ENCODE results near the gene IMP4.

Gene IMP4

DNA sequence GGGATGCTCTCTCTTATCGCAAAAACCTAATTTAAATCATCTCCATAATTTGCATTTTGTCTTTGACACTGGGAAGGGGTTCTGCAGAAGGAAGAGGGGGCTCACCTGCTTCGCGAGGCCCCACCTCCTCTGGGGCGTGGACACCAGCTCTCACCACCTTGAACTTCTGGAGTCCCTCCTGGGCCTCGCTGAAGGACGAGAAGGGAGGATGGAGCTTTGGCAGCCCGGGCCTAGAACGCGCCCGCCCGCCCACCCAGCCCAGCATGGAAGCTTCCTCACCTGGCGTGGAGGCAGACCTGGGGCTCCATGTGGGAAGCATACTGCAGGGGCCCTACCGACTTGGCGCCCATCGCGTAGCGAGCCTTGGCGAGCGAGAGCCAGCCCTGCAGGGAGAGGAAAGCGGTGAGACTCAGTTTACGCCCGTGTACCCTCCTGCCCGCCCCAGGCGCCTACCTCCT lies 1.1 kb upstream of the IMP4 start:
- peak overlapping the region; percentile 85 for H3K4me3 ChIP-seq (ENCODE audit: low read depth, low read length)
- no peak for TF ChIP-seq CTCF (IDR thresholded peaks at IDR 0.05; ENCODE audit: low read depth, low read length)
- no peak for DNase-seq (ENCODE audit: low read depth, low spot score)
- in situ Hi-C loops (cut with HindIII; ENCODE audit: low sequenced_read_pairs), result no loop called here

DNA sequence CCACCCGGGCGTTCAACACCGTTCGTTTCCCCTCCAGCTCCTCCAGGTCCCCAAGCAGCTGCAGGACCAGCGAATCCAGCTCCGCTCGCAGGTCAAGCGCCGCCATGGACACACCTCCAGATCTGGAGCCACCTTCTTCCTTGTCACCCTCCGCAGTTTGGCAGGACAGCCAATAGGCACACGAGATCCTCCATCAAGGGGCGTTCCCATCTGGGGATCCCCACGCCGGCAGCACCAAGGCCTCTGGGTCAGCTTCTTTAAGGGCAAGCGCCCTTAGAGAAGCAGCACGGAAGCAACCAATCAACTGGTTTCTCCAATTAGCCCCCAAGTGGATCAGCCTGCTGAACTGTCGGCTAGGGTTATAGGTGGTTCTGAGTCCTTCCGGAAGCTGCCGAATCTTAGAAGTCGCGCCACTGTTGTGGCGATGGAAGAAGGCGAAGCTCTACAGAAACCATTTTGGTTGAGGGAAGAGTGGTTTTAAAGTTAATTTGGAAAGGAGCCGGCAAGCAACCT lies 621 bp upstream of the IMP4 start:
- peak overlapping the region; percentile 85 for H3K4me3 ChIP-seq (ENCODE audit: low read depth, low read length)
- in situ Hi-C loops (cut with HindIII; ENCODE audit: low sequenced_read_pairs), result no loop called here

DNA sequence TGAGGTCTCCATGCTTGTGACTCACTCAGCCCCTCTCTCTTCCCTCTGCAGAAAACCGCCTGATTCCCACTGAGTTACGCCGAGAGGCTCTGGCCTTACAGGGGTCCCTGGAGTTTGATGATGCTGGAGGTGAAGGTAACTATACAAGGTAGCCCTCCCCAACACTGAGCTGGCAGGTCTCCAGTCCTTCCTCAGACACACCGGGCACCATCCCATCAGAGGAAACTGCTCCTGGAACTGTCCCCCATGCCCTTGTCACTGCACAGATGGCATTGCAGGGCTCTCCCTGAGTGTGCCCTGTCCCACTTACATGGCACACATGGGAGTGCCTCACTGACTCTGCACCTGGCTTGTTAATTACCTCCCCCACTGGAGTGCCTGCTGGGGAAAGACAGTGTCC lies 1.9 kb downstream of the IMP4 start:
- no peak for TF ChIP-seq CTCF (IDR thresholded peaks at IDR 0.05; ENCODE audit: low read depth, low read length)
- in situ Hi-C loops (cut with HindIII; ENCODE audit: low sequenced_read_pairs), result no loop called here
- no peak for DNase-seq (ENCODE audit: low read depth, low spot score)
- no peak overlapping the region for H3K4me3 ChIP-seq (ENCODE audit: low read depth, low read length)

More for the DNA sequence above, 621 bp upstream of the IMP4 start:
- TF ChIP-seq CTCF (IDR thresholded peaks at IDR 0.05; ENCODE audit: low read depth, low read length), result no peak
- DNase-seq (ENCODE audit: low read depth, low spot score), result peak; percentile 97

DNA sequence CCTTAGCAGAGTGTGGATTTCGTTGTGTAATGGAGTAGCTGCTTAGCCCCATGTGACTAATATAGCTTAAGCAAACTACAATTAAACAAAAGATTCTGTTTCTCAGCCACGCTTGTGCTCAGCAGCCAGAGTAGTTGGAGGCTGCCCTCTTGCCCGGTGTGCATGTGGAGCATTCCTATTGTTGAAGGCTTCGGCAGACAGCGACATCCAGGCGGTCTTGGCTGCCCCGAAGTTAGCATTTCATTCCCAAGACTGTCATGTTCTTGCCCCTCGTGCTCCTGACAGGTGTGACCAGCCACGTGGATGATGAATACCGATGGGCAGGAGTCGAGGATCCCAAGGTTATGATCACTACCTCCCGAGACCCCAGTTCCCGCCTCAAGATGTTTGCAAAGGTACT lies 2.4 kb downstream of the IMP4 start:
- in situ Hi-C loops (cut with HindIII; ENCODE audit: low sequenced_read_pairs), result no loop called here
- no peak for DNase-seq (ENCODE audit: low read depth, low spot score)
- no peak for TF ChIP-seq CTCF (IDR thresholded peaks at IDR 0.05; ENCODE audit: low read depth, low read length)

DNA sequence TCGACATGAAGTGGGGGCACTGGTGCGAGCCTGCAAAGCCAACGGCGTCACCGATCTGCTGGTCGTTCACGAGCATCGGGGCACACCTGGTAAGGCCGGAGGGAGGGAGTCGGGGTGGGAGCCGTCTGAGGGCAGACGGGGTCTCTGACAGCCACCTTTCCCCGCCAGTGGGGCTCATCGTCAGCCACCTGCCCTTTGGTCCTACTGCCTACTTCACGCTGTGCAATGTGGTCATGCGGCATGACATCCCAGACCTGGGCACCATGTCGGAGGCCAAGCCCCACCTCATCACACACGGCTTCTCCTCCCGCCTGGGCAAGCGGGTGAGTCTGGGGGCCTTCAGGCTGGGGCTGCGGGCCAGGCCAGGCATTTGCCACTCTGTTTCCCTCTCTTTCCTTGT lies 2.9 kb downstream of the IMP4 start:
- no peak for TF ChIP-seq CTCF (IDR thresholded peaks at IDR 0.05; ENCODE audit: low read depth, low read length)
- no peak for DNase-seq (ENCODE audit: low read depth, low spot score)
- in situ Hi-C loops (cut with HindIII; ENCODE audit: low sequenced_read_pairs), result no loop called here
- no peak overlapping the region for H3K4me3 ChIP-seq (ENCODE audit: low read depth, low read length)

More for the DNA sequence above, 2.4 kb downstream of the IMP4 start:
- H3K4me3 ChIP-seq (ENCODE audit: low read depth, low read length), result no peak overlapping the region

GRCh38 chr2:130346041-130346740 lies 3.5 kb downstream of the IMP4 start:
- in situ Hi-C loops (cut with HindIII; ENCODE audit: low sequenced_read_pairs), result no loop called here
- no peak for DNase-seq (ENCODE audit: low read depth, low spot score)
- no peak overlapping the region for H3K4me3 ChIP-seq (ENCODE audit: low read depth, low read length)
- no peak for TF ChIP-seq CTCF (IDR thresholded peaks at IDR 0.05; ENCODE audit: low read depth, low read length)
